HL-60 (cell line): ENCODE results near the gene PHLDA2.

Experiments
- CTCF ChIP-seq: IDR thresholded peaks from one replicate; pipeline ENCODE4 v1.5.1; 2011; ENCODE audit warnings: low read length, control low read depth, inconsistent platforms; ENCODE audit not compliant: insufficient read depth
- GABPA ChIP-seq: IDR thresholded peaks from 2 replicates; pipeline ENCODE4 v1.6.1; 2012; ENCODE audit warnings: low read depth
- POLR2AphosphoS5 ChIP-seq: IDR thresholded peaks from 2 replicates; pipeline ENCODE4 v1.6.1; 2012; ENCODE audit warnings: low read depth
- REST ChIP-seq: IDR thresholded peaks from 2 replicates; pipeline ENCODE4 v1.6.1; 2012; ENCODE audit warnings: low read depth; ENCODE audit not compliant: insufficient replicate concordance
- SPI1 ChIP-seq: IDR thresholded peaks from 2 replicates; pipeline ENCODE4 v1.6.1; 2012; ENCODE audit warnings: low read depth, mild to moderate bottlenecking, borderline replicate concordance

GRCh38 chr11:2904153-2905052 is 24.8 kb downstream of the PHLDA2 start:
- TF ChIP-seq CTCF: no peak
- TF ChIP-seq REST: no peak
- TF ChIP-seq POLR2AphosphoS5: no peak
- TF ChIP-seq GABPA: no peak
- TF ChIP-seq SPI1: no peak
